Measurements from ENCODE around the gene SDK2.

Gene SDK2

DNA sequence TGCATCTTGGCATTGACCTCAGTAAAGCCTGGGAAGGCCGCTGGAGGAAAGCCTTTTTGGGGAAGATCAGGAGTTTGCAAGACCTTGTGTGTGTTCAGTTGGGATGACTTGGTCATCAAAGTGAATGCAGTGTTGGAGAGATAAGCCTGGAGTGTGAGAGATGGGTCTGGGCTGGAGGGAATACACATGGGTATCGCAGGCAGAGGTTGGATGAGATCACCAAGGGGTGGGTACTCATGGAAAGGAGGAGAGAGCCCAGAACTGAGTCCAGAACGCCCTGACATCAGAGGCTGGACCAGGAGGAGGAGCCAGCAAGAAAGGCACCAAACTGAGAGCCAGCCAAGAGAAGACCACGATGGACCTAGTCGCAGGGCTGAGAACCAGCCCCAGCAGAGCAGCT lies 35.2 kb downstream of the SDK2 start:
- no peak for DNase-seq

DNA sequence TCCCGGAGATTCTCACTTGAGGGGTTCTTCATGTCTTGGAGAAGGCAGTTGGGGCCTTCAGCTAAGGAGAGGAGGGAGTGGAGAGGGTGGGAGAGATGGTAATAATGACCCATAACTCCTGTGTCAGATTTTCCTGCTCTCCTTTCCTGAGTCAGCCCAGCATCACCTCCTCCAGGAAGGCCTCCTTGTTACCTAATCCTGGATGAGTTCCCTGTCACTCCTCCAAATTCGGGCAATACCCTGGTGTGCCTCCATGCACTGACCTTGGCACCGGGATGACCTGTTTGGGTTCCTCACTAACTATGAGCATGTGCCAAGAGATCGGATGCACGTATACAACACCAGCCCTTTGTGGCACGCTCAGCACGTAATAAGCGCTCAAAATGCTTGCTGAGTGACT lies 38.8 kb downstream of the SDK2 start:
- DNase-seq: no peak

DNA sequence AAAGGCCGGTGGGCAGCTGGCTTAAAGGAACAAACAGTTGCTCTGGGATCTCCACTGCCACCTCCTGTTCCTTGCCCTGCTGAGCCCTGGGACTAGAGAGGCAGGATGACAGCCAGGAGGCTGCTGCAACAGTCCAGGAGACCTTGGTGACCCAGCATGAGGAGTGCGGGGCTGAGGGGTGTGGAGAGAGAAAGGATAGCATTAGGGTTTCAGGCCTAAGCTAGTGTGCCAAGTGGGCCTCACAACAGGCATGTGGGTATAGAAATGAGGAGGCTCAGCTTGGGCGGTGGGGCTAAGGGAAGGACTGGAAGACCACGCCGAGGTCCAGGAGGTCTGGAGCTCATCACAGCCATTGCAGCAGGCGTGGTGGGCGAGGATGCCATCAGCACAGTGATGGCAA lies 39.8 kb downstream of the SDK2 start:
- DNase-seq: no peak

DNA sequence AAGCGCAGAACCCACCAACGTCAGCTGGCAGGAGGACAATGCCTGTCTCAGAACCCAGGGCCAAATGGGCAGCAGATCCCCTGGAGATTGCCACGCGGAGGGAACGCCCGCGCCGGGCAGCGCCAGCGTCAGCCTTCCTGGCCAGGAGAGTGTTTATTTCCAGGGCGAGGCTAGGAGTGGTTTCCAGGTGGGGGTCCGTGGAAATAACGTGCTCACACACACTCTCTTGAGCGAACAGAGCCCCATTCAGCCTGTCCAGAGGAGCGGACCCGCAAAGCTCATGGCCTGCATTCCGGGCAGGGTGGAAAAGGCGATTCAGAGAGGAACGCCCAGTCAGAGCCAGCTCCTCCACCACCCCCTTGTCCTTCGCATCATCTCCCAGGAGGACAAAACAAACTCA lies 40.3 kb downstream of the SDK2 start:
- DNase-seq: no peak

DNA sequence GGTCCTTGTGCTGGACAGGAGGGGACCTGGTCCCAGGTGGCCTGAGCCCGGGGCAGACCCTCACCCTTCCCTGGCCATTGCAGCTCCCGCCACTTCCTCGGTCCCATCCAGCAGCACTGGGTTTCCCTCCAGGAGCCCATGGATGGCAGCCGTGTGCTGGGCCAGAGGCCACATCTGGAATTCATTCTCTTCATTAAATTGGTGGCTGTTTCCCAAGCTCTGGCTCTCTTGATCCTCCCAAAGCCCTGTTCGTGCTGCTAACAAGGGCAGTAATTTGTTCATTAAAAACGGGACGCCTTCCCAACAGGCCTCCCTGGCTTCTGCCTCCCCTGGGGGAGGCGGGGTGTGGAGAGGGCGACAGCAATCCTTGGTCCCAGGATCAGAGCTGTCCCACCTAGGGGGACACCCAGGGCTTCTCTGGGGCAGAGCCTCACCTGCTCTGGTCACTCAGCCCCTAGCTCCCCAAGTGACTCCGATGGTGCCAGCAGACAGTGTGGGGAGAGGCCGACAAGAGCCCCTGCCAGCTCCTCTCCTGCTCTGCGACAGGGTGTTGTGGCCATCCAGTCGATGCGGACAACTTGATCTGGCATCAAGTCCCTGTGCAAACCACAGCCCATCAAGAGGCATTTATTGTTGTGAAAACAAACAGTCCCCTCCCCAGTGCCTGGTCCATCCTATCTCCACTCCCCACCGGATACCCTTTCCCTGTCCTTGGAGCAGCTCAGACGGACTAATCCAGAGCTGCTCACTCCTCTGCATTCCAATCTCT lies 44.0 kb downstream of the SDK2 start:
- DNase-seq: no peak

DNA sequence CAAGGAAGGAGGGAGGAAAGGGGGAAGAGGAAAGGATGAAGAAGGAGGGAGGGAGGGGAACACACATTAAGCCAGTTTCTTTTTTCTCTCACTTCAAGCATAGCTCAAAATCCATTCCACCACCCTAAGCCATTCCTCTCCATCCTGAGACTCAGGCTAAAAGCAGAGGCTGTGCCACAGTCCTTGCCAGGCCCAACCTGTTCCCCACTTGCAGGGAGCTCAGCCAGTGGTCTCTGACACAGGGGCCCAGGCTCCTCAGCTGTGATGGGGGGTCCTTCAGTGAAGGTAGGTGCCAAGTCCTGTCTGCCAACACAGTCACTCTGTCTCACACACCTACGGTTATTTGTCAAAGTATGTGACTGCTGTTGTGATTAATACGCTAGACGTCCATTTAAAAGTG lies 44.6 kb downstream of the SDK2 start:
- no peak for DNase-seq

DNA sequence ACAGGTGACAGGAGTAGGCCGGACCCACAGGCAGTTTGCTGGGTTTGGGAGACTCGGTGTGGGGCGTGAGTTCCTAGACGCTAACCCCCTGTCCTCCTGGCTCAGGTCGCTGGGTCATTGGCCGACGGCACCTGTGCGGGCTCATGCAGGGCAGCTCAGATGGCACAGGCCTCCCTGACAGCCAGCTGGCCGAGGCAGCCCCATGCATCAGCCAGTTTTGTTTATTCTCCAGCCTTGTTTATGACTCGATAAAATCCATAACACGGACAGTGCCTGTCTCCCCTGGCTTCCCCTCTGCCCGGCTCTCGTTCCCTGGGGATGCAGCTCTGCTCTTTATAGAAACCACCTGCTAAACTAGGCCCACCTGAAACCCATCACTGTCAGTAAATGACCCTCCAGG lies 46.0 kb downstream of the SDK2 start:
- DNase-seq: no peak

DNA sequence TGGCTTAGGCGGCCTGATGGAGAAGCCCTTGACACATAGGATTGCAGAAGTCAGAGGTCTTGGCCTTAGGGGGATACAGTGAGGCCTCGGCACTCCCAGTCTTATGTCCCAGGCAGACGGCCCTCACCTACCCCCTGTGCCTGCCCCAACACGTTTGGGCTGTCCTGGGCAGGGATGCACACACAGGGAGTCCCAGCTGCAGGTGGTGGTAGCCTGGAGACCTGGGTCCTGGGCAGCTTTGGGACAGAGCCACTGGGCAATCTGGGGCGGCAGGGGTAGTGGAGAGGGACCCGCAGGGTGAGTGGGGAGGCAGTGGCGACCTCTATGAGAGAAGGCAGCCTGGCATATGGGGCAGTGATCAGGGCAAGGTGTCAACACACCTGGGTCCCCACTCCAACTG lies 48.3 kb downstream of the SDK2 start:
- DNase-seq: no peak

DNA sequence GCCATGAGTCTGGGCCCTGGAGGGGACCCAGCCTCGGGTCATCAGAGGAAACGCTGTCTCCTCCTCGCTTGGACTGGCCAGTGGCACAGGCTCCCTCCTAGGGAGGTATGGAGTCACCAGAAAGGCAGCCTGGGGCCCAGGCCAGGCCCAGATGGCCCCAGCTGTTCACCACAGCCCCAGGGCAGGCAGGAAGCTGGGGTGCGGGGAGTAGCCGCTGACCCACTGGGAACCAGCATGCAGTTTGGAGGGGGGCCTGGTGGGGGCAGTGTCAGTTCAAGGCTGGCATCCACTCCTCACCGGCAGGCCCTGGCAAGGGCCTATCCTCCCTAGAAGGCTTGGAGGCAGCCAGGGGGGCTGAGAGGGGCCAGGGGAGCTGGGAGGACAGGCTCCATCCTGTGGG lies 48.8 kb downstream of the SDK2 start:
- peak; percentile 26 for DNase-seq

DNA sequence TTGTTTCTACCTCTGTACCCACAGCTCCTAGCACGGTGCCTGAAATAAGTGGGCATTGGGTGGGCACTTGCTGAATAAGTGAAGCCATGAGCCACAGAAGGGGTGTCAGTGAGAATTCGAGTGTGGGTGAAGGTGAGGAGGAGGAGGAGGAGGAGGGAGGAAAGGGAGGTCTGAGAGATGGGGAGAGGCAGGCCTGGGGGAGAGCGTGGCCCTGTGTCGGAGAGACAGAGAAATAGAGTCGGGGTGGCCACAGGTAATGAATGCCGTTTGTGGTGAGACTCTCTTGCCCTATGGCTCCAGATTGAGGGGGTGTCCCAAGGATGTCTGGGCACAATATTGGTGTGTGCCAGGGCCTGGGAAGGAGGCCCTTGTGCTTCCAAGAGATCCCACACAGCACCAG lies 49.2 kb downstream of the SDK2 start:
- DNase-seq: no peak

DNA sequence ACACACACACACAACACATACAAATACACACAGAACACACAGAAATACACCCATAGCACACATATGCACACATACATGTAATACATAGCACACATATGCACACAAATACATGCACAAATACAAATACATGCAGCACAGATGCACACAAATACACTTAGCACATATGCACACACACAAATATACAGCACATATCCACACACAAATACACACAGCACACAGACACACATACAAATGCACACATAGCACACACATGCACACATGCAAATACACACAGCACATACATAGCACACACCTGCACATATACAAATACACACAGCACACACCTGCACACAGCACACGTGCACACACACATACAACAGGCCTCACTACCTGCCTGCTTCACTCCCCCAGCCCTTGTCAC lies 49.6 kb downstream of the SDK2 start:
- no peak for DNase-seq

DNA sequence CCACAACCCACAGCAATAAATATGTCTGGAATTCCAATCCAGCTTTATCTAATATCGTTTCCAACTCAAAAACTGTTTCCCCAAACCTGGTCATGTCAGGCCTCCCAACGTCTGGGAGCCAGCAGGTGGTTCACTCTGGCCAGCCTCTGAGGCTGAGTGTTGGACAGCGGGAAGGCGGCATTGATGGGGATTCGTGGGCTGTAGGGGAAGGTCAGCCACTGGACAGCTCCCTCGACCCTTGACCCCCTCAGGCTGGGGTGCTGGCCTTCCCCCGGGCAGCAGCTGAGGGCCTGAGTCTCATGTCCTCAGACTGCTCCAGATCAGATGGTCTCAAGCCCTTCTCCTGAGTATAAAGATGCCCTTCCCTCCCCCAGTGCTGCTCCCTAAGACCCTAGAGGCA lies 50.2 kb downstream of the SDK2 start:
- no peak for DNase-seq

DNA sequence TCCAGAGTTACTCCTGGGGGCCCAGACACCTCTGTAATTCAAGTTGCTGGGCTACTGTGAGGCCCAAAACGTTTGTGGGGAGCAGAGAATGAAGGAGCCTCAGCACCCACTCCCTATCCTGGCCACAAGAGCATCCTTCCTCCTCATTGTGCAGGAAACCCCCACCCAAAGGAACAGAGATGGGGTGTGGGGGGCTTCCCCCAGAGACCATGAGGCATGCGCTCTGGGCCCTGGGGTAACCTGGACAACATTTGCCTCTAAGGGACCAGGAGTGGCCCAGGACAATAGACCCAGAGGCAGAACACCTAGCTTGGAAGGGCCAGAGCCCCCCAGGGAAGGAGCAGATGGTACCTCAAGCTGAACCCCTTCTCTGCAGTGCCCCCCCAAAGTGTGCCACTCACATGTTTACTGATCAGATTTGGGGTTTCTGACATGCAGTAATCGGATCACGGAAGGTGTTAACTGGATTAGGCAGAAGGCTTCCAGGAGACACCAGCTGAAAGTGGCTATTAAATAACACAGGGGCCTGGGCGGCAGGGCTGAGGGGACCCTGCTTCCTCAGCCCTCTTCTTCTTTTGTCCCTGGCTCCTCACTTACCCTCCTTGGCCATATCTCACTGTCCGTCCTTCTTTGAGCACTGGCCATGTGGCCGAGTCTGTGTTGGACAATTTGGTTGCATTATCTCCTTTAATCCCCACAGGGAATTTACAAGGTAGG lies 50.8 kb downstream of the SDK2 start:
- DNase-seq: no peak

DNA sequence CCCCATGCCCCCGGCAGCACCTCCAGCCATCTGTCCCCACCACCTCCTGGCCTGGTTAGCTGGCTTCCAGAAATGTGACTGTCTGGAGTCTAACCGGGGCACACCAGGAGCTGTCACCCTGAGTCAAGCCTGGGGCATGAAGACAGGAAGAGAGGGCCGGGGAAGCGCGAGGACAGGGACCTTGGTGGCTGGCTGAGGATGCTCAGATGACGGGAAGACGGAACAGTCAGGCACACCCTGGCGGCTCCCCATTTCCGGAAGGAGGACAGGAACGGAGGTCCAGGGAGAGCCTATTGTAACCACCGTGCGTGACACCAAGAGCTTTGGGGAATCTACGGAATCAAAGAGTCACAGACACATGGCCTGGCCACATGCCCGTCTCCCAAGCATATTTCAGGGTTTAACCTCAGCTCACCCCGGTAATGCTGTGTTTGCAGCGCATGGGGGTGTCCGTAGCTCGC lies 51.7 kb downstream of the SDK2 start:
- DNase-seq: peak; percentile 11

DNA sequence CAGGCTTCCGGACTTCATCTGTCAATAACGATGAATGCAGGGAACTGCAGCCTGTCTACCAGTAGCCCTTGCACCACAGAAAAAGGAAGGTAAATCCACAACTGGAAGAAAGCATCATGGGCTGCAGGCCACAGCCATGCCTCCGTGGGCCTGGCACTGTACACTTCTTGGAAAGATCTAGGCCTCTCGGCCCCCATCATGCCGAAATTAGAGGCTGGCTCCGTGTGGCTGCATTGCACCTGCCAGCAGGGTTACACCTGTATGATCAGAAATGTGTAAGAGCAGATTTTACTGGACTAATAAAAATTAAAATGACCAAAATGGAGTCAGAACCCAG lies 52.2 kb downstream of the SDK2 start:
- DNase-seq: no peak

DNA sequence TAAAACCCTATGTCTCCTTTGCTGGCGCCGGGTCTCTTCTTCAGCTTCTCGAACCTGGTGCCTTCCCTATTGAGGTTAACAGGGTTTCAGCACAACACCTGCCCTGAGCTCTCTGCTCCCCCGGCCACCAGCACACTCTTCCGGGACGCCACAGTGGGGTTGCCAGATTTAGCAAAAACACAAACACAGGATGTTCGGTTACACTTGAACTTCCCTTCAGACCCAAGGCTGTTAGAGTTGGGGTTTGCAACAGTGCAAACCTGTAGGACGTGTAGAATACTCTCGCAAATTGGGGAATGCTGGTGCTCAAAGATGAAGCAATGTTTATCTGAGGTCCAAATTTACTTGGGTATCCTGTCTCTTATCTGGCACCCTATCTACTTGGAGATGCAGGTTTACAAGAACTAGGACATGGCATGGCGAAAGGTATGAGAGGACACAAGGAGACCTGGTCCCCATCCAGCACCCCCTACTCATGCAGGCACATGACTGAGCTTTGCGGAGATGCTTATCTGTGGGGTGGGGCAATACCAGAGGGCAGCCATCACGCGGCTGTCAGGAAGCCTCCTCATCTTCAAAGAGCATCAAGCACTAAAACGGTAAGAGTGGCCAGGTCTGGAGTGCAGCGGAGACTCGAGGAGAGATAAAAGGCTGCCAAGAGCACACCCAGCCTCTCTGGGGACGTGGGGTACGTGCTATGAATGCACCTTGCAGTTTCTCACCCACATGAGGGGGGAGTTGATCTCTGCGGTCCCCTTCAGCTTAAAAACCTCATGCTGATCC lies 52.8 kb downstream of the SDK2 start:
- DNase-seq: peak; percentile 6

DNA sequence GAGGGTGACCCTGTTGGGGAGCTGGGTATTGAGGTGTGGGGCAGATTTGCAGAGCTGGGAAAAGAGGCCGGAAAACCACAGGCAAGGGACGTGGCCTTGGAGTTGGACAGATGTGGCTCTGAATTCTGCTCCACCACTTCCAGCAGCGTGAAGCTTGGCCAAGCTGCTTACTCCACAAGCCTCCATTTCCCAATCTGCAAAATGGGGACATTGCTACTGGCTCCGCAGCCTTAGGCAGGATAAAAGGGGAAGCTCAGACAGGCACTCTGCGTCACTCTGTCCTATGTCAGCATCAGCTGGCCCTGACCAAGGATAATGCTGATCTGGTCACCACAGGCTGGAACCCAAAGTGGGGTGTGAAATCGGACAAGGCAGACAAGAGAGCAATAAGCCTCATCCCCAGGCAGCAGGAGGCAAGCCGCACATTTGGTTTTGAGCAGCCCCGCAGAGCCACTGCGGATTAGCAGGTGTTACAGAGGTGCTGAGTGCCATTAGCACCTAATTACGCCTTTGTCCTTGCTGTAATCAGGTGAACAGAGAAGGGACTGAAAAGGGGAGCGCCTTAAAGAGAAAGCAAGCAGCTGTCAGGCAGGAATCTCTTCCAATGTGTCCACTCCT lies 54.8 kb downstream of the SDK2 start:
- no peak for DNase-seq

DNA sequence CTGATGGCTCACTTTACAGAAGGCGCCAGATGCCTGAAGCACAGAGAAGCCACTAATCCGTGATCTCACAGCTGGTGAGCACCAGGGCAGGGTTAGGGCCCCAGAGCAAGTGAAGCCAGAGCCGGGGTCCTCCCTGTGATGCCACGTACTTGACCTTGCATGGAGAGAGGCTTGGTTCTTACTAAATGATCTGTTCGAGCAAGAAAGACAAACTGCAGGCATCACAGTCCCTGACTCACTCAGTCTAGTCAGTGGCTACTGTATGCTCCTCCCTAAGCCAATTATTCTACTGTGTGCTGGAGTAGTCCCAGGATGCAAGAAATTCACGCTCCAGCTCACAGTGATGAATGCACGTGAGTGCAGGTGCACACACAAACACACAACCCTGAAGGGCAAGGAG lies 55.4 kb downstream of the SDK2 start:
- no peak for DNase-seq

DNA sequence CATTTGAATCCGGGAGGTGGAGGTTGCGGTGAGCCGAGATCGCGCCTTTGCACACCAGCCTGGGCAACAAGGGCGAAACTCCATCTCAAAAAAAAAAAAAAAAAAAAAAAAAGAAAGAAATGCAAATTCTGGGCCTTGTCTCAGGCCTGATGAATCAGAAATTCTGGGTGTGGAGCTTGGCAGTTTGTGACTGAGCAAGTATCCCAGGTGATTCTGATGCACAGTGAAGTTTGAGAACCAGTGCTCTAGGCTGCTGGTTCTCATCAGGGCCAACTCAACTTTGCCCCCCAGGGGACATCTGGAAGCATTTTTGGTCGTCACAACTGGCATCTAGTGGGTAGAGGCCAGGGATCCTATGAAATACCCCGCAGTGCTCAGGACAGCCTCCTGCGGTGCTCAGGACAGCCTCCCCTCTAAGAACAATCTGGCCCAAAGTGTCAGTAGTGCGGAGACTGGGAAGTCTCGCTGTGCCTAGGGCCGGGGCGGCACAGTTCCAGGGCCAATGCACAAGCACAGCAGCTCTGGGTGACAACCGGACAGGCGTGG lies 55.9 kb downstream of the SDK2 start:
- DNase-seq: no peak

DNA sequence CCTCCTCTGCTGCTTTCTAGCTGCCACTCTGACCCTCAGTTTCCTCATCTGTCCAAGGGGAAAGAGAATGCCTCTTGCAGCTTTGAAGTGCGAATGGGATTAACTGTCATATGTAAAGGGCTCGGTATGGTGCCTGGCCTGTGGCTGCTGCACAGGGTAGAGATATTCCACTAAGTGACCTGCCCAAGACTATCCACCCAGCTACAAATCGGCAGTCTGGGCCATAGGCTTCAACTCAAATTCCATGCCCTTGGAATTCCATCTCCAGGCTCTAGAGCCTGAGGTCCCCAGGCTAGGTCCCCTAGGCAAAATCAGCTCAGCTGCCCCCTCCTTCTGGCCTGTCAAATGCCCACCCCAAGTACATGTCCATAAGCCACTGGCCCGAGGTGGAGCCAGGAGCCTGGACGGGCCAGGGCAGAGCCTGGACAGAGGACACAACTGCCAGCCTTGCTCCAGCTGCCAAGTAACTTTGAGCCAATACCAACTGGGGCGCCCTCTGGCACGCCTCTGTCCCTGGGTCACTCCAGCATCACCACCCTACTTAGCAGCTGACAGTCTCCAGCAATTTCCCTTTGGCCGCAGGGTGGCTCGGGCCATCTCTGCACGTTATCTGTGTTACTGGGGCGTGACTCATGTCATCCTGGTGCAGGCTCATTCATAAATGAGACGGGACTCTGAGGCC lies 57.2 kb downstream of the SDK2 start:
- DNase-seq: no peak

DNA sequence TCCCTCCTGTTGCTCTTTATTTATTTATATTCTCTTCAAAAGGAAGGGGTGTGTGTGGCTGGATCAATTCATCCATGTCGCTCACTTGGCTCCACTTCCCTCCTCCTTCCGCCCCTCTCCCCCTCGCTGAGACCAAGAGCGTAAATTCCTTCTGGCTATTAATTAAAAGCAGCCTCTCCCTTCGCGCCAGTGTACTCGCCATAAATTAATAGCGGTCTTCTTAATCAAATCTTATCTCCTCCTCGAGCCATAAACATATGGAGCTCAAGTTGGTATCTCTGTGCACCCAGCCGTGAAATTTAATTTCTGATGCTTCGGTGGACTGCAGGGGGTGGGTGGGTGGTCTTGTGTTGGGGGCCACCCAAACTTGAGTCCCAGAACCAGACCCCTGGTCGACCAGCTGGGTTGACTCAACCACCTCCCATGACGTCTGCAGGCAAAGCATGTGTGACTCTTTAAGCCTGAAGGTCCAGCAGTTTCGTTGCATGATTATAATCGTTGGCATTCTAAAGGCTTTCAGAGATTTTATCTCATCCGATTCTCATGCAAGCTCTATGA lies 57.9 kb downstream of the SDK2 start:
- no peak for DNase-seq

DNA sequence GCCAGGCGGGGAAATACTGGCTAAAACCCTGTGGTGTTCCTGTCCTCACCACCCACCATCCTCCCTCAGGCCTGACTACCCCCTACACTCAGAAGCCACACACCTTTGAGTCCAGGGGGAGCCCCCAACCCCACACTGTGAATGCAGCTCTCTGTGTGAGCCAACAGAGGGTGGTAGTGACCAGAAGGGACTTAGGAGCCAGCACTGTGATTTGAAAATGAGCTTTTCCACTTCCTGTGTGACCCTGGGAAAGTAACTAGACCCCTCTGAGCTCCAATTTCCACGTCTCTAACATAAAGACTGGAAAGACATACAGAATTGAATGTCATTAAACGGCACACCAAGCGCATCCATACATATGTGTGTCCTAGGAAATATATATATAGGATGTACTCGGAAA lies 58.7 kb downstream of the SDK2 start:
- no peak for DNase-seq

Measured in stimulated activated CD4-positive, alpha-beta T cell treated with anti-CD3 and anti-CD28 coated beads, Interleukin-1b, Interleukin-23, amount 100 ng/mL, for 48 hours (primary cell).